GM12801 (cell line): ENCODE measurements around the gene FLNC.

Experiments
- TF ChIP-seq, protein P1 (sequence below): IDR thresholded peaks from one replicate; pipeline ENCODE4 v1.5.1; 2011; ENCODE audit warnings: control low read depth; ENCODE audit not compliant: insufficient read length; ENCODE audit errors: extremely low read depth

The FLNC gene

DNA sequence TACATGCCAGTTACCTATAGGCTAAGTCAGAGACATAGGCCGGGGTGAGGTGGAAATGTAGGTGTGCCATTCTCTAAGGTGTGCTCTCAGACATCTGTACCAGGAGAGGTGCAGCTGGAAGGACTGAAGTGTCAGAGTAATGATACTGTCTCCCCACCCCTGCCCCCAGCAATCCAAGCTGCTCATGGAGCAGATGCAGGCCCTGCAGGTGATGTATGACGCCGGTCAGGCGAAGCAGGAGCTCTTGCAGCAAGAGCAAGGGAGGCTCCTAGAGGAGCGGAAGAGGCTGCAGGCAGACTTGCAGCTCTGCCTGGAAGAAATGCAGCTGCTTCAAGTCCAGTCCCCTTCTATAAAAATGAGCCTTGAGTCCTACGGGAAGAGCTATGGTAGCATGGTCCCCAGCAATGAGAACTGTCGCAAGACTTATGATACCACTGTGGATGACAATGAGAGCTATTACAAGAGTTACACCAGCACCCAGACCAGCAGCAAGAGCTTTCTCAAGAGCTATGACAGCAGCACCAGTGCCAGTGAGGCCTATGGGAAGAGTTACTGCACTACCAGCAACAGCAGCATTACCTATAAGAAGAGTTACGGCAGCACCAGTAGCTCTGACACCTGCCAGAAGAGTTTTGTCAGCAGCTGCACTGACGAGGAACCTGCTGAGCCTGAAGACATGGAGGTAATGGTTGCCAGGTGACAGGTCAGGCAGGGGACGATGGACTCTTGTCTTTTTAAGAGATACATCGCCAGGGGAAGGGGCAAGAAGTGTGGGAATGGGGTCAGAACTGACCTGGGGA is 18.4 kb upstream of the FLNC start:
- TF ChIP-seq, protein P1, sequence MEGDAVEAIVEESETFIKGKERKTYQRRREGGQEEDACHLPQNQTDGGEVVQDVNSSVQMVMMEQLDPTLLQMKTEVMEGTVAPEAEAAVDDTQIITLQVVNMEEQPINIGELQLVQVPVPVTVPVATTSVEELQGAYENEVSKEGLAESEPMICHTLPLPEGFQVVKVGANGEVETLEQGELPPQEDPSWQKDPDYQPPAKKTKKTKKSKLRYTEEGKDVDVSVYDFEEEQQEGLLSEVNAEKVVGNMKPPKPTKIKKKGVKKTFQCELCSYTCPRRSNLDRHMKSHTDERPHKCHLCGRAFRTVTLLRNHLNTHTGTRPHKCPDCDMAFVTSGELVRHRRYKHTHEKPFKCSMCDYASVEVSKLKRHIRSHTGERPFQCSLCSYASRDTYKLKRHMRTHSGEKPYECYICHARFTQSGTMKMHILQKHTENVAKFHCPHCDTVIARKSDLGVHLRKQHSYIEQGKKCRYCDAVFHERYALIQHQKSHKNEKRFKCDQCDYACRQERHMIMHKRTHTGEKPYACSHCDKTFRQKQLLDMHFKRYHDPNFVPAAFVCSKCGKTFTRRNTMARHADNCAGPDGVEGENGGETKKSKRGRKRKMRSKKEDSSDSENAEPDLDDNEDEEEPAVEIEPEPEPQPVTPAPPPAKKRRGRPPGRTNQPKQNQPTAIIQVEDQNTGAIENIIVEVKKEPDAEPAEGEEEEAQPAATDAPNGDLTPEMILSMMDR: no peak

DNA sequence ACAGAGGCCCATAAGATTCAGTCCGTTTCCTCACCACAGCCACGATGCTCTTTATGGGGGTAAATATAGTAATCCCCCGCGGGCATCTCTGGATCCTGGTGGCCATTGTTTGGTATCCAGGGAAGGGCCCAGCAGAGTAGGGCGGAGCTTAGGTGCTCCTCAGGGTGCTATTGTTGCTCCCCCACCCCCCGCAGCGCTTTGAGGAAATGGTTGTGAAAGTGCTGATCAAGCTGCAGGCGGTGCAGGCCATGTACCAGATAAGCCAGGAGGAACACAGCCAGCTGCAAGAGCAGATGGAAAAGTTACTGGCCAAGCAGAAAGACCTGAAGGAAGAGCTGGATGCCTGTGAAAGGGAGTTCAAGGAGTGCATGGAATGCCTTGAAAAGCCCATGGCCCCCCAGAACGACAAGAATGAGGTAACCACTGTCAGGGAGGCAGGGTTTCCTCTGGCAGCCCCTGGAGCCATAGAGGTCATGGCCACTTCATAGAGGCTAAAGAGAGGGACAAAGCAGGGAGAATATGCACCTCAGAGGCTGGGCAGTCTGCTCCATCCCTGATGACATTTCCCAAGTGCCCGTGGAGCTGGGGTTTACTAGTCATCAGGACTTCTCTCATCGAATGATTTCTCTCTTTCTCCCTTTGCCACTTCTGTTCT is 17.6 kb upstream of the FLNC start:
- TF ChIP-seq, protein P1: no peak

DNA sequence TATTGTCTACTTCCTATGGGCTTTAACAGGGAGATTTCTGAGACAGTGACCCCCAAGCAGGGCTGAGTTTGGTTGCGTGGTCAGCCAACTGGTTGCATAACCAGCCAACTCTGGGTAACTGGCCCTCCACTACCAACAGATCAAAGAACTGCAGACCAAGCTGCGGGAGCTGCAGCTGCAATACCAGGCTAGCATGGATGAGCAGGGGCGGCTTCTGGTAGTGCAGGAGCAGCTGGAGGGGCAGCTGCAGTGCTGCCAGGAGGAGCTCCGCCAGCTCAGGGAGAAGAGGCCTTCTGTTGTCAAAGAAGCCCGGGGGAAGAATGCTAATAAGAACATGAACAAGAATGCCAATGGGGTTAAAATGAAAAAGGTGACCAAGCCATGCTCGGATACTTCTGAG is 15.7 kb upstream of the FLNC start:
- TF ChIP-seq, protein P1: no peak

DNA sequence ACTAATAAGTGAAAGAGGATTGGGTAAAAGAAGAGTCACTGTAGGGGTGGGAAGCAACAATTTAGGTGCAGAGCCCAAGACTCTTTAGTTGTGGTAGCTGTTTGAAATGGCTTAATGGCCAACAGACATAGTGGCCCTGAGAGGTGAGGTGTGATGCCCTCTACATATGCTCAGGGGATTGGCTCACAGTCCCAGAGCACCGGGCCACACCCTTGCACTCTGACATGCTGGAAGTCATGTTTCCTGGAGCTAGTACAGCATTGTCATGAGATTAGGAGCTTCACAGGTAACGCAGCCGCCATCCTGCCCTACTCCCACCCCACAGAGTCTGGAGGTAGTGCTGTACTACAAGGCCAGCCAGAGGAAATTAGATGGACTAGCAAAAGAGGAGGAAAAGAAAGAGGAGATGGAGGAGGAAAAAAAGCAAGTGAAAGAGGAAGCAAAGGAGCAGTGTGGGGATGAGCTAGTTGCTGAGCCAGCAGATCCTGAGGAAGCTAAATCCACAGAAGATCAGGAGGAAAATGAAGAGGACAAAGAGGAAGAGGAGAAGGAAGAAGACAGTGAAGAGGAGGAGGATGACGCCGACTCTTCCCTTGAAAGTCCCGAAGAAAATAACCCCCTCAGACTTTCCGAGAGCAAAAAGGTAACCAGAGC is 14.8 kb upstream of the FLNC start:
- TF ChIP-seq, protein P1: no peak

DNA sequence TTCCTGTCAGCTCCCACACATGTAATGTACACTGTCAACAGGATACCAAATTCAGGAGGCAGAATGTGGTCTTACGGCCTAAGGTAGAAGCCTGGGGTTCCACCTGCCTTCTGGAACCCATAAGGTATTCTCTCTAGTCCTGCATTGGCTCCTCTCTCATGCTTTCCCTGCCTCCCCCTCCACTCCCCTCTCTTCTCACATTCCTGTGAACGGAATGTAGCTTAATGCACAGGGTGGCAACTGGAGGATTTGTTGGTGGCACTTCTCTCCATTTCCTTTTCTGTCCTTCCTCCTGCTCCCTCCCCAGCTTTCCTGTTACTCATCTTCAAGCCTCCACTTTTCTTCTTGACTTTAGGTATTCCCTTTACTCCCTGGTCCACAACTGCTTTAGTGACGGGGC is 11.5 kb upstream of the FLNC start:
- TF ChIP-seq, protein P1: no peak

DNA sequence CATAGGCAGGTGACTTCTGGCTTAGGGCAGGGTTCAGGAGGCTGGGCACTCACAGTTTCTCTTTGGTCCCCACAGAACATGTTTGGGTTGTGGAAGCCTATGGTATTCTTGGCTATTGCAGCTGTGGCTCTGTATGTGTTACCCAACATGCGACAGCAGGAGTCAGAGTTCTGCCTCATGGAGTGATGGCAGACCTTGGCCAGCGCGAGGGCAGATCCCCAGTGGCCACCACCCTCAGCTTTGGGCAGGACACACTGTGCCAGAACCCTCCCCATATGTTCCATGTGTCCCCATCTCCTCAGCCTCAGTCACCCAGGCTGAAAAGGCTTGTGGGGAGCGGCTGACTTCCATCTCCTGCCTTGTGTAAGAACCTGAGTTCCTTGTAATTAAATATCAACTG is 8.5 kb upstream of the FLNC start:
- TF ChIP-seq, protein P1: no peak

DNA sequence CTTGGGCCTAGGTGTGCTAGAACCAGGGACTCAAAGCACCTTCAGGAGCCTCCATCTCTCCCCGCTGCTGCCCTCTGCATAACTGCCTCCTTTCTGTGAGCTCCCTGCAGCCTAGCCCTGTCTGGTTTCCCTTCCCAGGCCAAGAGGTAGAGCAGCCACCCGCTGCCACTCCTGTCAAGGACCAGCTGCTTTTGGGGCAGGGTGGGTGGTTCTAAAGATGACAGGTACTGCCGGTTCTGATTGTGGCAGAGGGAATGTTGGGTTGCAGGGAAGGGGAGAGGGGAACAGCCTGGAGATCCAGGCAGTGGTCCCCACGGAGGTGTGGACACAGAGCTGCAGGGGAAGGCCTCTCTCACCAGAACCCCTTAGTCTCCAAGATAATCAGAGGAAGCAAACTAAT is 3.7 kb upstream of the FLNC start:
- TF ChIP-seq, protein P1: no peak
